ENCODE results near the gene UGT1A4. TPM values are rescaled to one million over a fixed set of nuclear protein-coding genes. Genes with fewer than 3 reads are reported as not detected.

UGT1A4 gene
- total RNA-seq, 1 donor from 2014 or later = not detected

DNA sequence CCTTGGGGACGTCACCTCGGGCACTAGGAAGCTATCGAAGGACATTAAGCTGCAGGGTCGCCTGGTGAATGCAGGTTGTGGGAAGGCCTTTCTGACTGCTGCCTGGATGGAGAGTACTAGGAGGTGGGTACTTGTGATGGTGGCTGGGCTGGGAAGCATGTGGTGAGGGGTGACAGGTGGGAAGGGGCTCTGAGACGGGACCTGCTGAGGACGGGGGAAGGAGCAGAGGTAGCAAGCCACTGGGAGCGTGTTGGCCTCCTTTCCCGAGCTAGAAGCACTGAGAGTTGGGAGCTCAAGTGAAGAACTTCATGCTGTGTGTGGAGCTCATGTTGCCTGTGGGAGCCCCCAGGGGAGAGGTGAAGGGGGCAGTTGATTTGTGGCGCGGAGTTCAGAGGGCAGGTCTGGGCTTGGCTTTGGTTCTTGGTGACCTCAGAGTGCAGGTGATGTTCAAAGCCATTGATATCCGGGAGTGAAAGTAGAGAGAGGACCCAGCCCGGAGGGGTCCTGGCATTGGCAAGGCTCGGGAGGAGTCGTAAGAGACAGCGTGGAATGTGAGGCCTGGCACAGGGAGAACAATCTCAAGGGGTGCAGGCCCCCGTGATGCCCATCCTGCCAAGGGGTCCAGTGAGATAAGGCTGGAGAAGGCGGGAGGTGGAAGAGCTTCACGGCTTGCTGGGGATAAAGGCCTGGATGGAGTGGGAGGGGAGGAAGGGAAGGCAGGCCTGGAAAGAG is 72.8 kb downstream of the UGT1A4 start:
- DNase-seq (ENCODE audit: low spot score) = no peak

DNA sequence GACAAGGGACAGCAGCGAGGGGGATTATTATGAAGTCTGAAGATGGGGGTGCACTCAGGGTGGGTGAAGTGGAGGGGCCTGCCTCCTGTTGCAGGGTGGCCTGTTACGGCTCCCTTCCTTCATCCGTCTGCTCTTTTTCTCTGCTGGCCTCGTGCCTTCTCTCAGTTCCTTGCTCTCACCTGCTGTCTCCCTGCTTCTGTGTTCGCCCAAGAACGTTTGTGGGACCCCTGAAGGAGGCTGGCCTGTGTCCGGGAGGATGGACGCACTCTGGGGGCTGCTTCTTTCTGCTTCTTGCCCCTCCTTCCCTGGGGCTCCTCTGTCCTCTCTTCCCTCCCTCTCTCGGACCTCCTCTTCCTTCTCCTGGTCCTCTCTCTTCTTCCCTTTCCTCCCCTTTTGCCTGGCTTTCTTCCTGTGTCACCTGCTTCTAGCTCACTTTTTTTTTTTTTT is 73.4 kb downstream of the UGT1A4 start:
- DNase-seq (ENCODE audit: low spot score) = no peak

GRCh38 chr2:233792720-233793119 is 74.2 kb downstream of the UGT1A4 start:
- DNase-seq (ENCODE audit: low spot score) = no peak

DNA sequence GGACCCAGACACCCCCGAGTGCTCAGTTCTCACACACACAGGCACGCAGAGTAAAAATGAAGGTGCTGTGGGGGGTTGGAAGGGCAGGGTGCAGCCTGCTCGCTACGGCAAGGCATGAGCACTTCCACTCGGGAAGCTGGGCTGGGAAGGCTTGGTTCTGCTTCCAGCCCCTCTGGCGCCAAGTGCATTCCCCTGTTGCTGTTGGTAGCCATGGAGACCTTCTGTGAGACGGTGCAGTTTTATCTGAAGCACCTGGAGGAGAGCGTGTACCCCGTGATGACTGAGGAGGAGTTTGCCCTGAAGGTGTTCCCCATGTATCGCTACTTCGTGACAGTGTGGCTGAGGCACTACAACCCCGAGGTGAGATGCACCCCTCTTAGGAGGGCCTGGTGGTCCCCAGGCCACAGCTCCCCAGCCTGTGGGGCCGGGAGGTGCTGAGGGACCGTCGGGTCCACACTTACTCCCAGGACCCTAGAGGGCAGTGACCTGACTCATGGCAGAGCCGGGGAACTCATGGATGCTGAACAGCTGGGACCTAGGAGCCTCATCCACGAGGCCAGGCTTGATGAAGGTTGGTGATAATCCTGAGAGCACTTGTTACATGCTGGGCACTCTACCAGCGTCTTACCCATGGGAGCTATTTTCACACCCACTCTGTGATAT is 75.1 kb downstream of the UGT1A4 start:
- DNase-seq (ENCODE audit: low spot score) = no peak

DNA sequence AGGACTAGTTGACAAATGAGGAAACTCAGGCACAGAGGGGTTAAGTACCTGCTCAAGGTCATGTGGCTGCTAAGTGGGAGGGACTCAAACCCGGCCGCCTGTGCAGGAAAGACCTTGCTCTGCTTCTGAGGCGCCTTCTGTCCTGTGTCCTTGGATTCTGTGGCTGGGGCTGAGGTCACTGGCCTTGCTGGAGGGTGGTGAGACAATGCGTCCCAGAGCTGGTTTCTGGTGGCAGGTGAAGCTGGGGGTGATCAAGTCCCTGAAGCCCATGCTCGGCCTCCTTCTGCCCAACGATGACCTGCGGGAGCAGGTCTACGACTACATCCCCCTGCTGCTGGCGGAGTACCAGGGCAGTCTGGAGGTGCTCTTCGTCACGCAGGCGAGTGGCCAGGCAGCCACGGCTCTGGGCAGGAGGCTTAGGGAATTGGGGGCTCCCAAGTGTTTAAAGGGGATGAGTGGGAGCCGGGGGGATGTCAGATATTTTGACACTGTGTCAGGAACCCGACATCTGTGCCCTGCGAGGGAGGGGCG is 75.7 kb downstream of the UGT1A4 start:
- no peak for DNase-seq (ENCODE audit: low spot score)

DNA sequence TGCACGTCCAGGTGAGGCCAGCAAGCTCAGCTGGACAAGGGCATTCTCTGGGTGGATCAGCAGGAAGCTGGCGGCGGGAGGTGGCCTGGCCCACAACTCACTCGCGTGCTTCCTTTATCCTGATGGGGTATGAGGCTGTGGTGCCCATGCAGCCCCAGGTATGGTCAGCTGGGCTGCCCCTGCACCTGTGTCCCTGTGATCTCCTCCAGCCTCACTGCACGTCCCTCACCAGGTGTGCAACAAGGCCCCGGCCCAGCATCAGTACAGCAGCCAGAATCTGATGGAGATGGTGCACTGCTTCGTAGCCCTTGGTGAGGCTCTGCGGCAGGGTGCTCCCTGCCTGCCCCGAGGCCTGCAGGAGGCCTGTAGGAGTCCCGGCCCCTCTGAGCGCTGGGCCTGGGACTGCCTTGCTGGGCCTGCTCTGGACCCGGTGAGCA is 77.2 kb downstream of the UGT1A4 start:
- no peak for DNase-seq (ENCODE audit: low spot score)

GRCh38 chr2:233796254-233796653 is 77.7 kb downstream of the UGT1A4 start:
- DNase-seq (ENCODE audit: low spot score) = no peak

DNA sequence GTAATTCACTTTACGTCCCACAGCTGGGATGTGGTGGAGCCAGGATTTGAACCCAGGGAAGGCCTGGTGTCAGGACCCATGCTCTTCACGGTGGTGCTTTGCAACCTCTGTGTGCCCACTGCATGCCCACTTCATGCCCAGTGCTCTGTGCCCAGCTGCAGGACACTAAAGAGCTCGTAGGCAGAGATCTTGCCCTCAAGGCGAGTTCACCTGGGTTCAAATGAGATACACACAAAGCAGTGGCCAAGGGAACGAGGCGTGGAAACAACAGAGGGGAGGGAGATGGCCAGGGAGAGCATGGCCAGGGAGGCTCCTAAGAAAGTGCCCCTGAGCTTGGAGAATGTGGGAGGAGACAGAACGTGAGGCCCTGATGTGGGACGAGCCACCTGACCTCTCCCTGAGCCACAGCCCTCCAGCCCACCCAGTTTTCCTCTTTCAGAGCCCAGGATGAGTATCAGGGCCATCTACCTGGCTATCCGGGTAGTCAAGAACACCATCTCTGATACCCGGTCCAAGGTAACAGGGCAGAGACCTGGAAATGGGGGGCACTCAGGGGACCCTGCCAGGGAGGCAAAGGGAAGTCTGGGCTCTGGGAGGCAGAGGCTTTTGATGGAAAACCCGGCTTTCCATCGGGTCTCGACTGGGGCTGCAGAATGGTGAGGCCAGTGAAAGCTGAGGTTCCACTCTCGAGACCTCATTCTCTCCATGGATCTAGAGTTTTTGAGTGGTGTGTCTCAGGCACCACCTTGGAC is 80.0 kb downstream of the UGT1A4 start:
- DNase-seq (ENCODE audit: low spot score) = no peak

DNA sequence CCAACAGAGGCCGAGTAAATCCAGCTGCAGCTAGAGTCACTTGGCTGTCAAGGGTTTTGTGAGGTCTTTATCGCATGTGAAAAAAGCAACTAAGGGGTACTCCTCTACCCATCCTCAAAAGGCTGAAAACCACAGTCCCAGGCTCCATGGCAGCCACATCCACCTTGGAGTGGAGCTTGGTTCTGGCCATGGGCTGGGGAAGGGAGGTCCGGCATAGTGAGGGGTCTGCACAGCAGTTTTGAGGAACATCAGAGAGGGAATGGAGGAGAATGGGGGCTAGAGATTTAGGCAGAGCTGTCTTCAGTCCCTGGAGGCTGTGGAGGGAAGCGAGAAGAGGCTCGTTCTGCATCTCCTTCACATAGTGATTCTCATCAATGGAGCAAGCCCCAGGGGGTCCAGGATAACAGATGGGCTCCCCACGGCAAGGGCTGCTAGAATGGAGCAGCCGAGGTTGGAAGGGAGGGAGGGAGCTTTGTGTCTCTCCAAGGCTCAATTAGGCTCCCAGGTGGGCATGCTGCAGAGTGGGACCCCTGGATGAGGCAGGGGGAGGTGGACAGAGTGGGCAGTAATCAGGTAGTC is 80.6 kb downstream of the UGT1A4 start:
- no peak for DNase-seq (ENCODE audit: low spot score)

GRCh38 chr2:233799716-233800115 is 81.2 kb downstream of the UGT1A4 start:
- DNase-seq (ENCODE audit: low spot score) = no peak

- DNase-seq (ENCODE audit: low spot score) = no peak
Observed at GRCh38 chr2:233800208-233800607, 81.7 kb downstream of the UGT1A4 start.

- DNase-seq (ENCODE audit: low spot score) = no peak
Observed at GRCh38 chr2:233801357-233802131, 83.0 kb downstream of the UGT1A4 start.

GRCh38 chr2:233802132-233802815 is 83.7 kb downstream of the UGT1A4 start:
- DNase-seq (ENCODE audit: low spot score) = no peak

GRCh38 chr2:233803292-233803911 is 84.9 kb downstream of the UGT1A4 start:
- DNase-seq (ENCODE audit: low spot score) = no peak

- DNase-seq (ENCODE audit: low spot score) = no peak
Observed at GRCh38 chr2:233803994-233804393, 85.5 kb downstream of the UGT1A4 start.

GRCh38 chr2:233807215-233807865 is 88.8 kb downstream of the UGT1A4 start:
- no peak for DNase-seq (ENCODE audit: low spot score)

GRCh38 chr2:233807966-233808935 is 89.7 kb downstream of the UGT1A4 start:
- no peak for DNase-seq (ENCODE audit: low spot score)

- no peak for DNase-seq (ENCODE audit: low spot score)
Observed at GRCh38 chr2:233810385-233810784, 91.8 kb downstream of the UGT1A4 start.

All from umbilical cord (tissue), 2 donors.